ENCODE data around the gene POGZ.
A peak's percentile ranks its signal among the peaks of the same experiment; 100 is the strongest.

Gene POGZ

GRCh38 chr1:151501474-151501873, 42.2 kb upstream of the POGZ start:
- TF ChIP-seq CTCF (conservative IDR thresholded peaks at IDR 0.05): peak; percentile 51
- H3K27ac ChIP-seq: no peak overlapping the region

- no peak overlapping the region for H3K27ac ChIP-seq
- TF ChIP-seq CTCF (conservative IDR thresholded peaks at IDR 0.05): no peak
Observed at GRCh38 chr1:151499930-151500329, 40.6 kb upstream of the POGZ start.

- no peak for TF ChIP-seq CTCF (conservative IDR thresholded peaks at IDR 0.05)
- H3K27ac ChIP-seq: no peak overlapping the region
Observed at GRCh38 chr1:151499365-151499764, 40.1 kb upstream of the POGZ start.

- no peak for TF ChIP-seq CTCF (conservative IDR thresholded peaks at IDR 0.05)
- no peak overlapping the region for H3K27ac ChIP-seq
Observed at GRCh38 chr1:151495316-151495715, 36.0 kb upstream of the POGZ start.

GRCh38 chr1:151494741-151495281, 35.5 kb upstream of the POGZ start:
- TF ChIP-seq CTCF (conservative IDR thresholded peaks at IDR 0.05): no peak

GRCh38 chr1:151493042-151493441, 33.7 kb upstream of the POGZ start:
- no peak overlapping the region for H3K27ac ChIP-seq
- no peak for TF ChIP-seq CTCF (conservative IDR thresholded peaks at IDR 0.05)

More at GRCh38 chr1:151494741-151495281, 35.5 kb upstream of the POGZ start:
- H3K27ac ChIP-seq: no peak overlapping the region

GRCh38 chr1:151492120-151492519, 32.8 kb upstream of the POGZ start:
- peak overlapping the region; percentile 10; the same call in 1 of the 2 replicates for H3K27ac ChIP-seq
- TF ChIP-seq CTCF (conservative IDR thresholded peaks at IDR 0.05): no peak
